ENCODE measurements around the gene PTPRH. TPM values are rescaled to one million over a fixed set of nuclear protein-coding genes. Genes with fewer than 3 reads are reported as not detected.

Gene PTPRH
- total RNA-seq, 4 donors from 2014 or later: 1.4 to 9.8 (median 5.5) TPM

DNA sequence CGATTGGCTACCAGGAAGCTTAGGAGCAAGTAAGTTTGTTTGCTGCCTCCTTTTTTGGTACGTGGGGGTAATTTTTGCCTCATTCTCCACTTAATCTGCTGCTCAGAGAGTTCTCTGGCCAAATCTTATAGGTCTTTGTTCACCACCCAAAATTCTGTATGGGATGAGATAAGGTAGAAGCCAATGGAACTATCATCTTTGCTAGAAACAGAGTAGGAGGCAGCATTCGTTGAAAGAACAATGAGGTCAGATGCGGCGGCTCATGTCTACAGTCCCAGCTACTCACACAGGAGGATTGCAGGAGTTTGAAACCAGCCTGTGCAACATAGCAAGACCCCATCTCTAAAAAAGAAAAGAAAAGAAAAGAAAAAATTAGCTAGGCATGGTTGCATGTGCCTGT is 37.9 kb downstream of the PTPRH start:
- ATAC-seq (ENCODE audit: low FRiP score) (no peak), DNase-seq (ENCODE audit: low spot score) (no peak)
- TF ChIP-seq, protein P1, sequence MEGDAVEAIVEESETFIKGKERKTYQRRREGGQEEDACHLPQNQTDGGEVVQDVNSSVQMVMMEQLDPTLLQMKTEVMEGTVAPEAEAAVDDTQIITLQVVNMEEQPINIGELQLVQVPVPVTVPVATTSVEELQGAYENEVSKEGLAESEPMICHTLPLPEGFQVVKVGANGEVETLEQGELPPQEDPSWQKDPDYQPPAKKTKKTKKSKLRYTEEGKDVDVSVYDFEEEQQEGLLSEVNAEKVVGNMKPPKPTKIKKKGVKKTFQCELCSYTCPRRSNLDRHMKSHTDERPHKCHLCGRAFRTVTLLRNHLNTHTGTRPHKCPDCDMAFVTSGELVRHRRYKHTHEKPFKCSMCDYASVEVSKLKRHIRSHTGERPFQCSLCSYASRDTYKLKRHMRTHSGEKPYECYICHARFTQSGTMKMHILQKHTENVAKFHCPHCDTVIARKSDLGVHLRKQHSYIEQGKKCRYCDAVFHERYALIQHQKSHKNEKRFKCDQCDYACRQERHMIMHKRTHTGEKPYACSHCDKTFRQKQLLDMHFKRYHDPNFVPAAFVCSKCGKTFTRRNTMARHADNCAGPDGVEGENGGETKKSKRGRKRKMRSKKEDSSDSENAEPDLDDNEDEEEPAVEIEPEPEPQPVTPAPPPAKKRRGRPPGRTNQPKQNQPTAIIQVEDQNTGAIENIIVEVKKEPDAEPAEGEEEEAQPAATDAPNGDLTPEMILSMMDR (IDR thresholded peaks at IDR 0.05): no peak

DNA sequence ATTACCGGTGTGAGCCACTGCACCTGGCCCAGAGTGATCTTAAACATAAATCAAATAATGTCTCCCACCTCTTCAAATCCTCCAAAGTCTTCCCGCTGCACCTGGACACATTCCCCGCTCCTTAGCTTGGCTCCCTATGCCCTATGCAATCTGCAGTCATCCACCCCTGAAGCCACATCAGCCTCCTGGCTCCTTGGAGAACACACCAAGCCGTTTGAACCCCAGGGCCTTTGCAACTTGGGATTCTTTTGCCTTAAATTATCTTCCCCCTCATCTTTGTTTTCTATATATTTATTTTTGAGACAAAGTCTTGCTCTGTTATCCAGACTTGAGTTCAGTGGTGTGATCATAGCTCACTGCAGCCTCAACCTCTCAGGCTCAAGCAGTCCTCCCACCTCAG is 40.2 kb downstream of the PTPRH start:
- DNase-seq (ENCODE audit: low spot score) (no peak), ATAC-seq (ENCODE audit: low FRiP score) (no peak)
- TF ChIP-seq, protein P1 (IDR thresholded peaks at IDR 0.05): no peak

DNA sequence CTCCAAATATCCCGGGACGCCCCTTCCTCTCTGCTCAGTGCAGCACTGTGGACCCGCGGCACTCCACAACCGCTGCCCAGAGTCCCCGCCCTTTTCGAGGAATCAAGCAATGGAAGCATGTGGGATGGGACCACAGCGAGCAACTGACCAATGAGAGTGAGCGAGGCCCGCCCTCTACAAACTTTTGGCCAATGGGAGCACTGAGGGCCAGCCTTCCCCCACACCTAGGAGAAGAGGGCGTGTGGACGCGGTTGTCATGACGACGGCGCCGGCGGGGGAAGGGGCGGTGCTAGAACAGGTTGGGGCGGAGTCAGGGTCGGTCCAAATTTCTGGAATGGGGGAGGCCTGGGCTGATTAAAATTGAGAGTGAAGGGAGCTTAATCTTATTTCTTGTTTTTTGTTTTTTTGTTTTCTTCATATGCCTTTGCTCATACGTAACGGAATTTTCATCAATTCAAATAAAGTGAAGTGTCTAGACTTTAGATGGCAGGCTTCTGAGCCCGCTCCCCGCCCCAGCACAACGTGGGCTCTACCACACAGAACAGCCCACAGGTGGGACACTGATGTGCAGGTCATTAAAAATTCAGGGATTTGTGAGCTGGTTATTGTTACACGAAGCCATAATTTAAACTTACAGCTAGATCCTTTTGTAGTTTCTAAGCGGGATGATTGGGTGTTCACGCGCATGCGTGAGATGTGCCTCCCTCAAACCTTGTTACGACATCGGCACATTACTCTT is 42.6 kb downstream of the PTPRH start, which contains the start of gene DNAAF3:
TSS of gene DNAAF3 (minus strand) at position 84 of the 739 bp plus-strand sequence. CDS start 200 bp downstream, outside the sequence.
- peak; percentile 98 for ATAC-seq (ENCODE audit: low FRiP score)
- peak; percentile 81 for DNase-seq (ENCODE audit: low spot score)
- TF ChIP-seq, protein P1 (IDR thresholded peaks at IDR 0.05): no peak

DNA sequence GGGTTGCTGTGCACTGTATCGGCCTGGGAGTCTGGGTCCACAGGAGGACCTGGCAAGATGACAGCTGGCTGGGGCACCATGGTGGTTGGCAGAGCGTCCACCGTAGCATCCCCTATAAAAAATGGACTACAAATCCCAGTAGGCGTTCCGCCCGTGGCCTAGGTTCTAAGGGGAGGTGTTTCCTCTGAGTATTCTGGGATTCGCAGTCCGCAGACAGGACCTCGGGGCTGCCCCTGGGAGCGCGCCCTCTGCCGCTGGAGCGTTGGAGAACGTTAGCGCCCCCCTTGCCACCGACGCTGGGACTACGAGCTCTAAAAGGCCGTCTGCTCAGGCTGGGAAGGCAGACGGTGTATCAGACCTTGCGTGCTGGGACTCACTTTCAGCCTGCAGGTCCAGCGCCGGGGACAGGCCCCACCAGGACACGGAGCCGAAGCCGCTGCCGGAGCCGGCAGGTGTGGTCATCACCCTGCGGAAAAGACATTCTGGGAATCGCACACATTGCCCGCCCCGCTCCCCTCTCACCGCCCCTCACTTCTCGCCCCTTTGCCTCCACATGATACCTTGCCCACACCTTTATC is 43.3 kb downstream of the PTPRH start:
- no peak for DNase-seq (ENCODE audit: low spot score)
- TF ChIP-seq, protein P1 (IDR thresholded peaks at IDR 0.05): no peak
- ATAC-seq (ENCODE audit: low FRiP score): peak; percentile 46

DNA sequence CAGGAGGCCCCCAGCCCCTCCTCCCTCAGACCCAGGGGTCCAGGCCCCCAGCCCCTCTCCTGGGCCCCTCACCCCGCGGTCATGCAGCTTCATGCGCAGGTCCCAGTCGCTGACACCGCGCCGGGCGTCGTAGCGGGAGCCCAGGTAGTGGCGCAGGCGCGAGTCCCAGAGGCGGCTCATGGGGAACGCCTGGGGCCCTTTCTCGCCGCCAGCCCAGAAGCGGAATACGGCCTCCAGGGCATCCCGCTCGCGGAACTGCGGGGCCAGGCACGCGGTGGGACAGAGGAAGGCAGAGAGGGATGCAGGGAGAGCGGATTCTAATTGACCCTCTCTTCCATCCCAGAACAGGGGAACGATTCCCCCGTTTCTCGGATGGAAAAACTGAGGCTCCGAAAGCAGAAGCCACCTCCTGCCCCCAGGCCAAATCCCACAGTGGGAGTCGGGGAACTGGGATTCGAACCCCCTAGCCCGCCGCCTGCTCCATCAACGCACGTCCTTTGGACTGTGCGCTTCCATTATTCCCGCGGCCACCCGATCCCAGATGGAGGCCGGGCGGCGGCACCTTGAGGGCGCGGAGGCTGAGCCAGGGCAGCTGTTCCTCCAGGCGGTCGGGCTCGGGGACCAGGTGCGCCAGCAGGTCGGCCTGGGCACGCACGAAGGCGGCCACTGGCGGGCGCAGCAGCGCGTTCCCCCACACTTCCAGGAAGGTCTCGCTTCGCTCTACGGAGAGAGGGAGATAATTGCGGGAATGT is 47.6 kb downstream of the PTPRH start:
- TF ChIP-seq, protein P1 (IDR thresholded peaks at IDR 0.05): no peak
- DNase-seq (ENCODE audit: low spot score) (no peak), ATAC-seq (ENCODE audit: low FRiP score) (no peak)

DNA sequence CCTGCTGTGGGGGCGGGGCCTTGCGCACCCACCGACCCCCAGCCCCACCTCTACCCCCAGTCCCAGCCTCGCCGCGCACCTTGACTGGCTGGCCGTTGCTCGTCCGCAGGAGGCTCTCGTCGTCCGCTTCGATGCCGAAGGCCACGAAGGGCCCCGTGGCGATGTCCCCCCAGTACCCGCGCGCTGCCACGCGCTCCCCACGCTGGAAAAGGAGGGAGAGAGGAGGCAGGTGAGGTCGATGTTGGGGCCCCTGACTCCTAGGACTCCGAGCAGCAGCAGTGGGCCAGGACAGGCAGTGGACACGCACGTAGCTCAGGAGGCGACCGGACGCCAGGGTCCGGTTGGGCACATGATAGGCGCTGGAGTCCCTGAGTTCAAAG is 48.3 kb downstream of the PTPRH start:
- no peak for ATAC-seq (ENCODE audit: low FRiP score)
- no peak for DNase-seq (ENCODE audit: low spot score)

More for the DNA sequence above, 48.3 kb downstream of the PTPRH start:
- TF ChIP-seq, protein P1 (IDR thresholded peaks at IDR 0.05): no peak
